Caco-2 (cell line): ENCODE data around the gene COMMD10. TPM values are rescaled to one million over a fixed set of nuclear protein-coding genes. Genes with fewer than 3 reads are reported as not detected.

Source experiments
- BruUV-seq: library from RNA; stranded (reverse); fragments of 400-500 nt; replicated peaks from 2 replicates; lab custom pipeline; 2021; lab: Mats Ljungman, UMichigan
- CTCF ChIA-PET: fragments of 300-600 bp; sonication (Branson Sonifier 250); formaldehyde crosslinking; loops from one replicate; lab custom pipeline; 2022; ENCODE audit warnings: antibody characterized with exemption; lab: Charles Lee
- POLR2A ChIA-PET: fragments of 300-600 bp; sonication (Branson Sonifier 250); formaldehyde crosslinking; loops from one replicate; lab custom pipeline; 2022; ENCODE audit warnings: antibody characterized with exemption; lab: Charles Lee
- DNase-seq, 2 experiments: peaks; one replicate each; pipeline versions ENCODE4 v3.0.0 to v3.0.0-alpha.2; 2020 to 2022
- H3K27me3 ChIP-seq: replicated peaks from 2 replicates; pipeline ENCODE4 v1.6.0; 2011; ENCODE audit warnings: low read length; ENCODE audit not compliant: control insufficient read depth, insufficient read depth
- H3K36me3 ChIP-seq: 2 replicates; pipeline ENCODE4 v1.5.1; 2011; ENCODE audit warnings: low read length; ENCODE audit not compliant: control insufficient read depth, insufficient read depth
- H3K4me1 ChIP-seq: fragments of 250-450 bp; sonication (Bioruptor Pico); 2 replicates; pipeline ENCODE4 v1.5.1; 2020; ENCODE audit warnings: mild to moderate bottlenecking
- H3K4me3 ChIP-seq: 2 replicates; pipeline ENCODE4 v1.5.1; 2011; ENCODE audit warnings: low read depth, mild to moderate bottlenecking, control low read depth, low read length
- H3K9me3 ChIP-seq: fragments of 250-450 bp; sonication (Bioruptor Pico); 2 replicates; pipeline ENCODE4 v1.5.1; 2020; ENCODE audit warnings: mild to moderate bottlenecking, moderate library complexity
- H3K27ac Mint-ChIP-seq: one replicate; pipeline ENCODE4 v1.8.0; 2022; ENCODE audit warnings: mixed read lengths; ENCODE audit not compliant: unreplicated experiment
- H3K27me3 Mint-ChIP-seq: one replicate; pipeline ENCODE4 v1.8.0; 2022; ENCODE audit warnings: mixed read lengths; ENCODE audit not compliant: insufficient read depth, unreplicated experiment
- H3K36me3 Mint-ChIP-seq: one replicate; pipeline ENCODE4 v1.8.0; 2022; ENCODE audit warnings: mild to moderate bottlenecking, mixed read lengths; ENCODE audit not compliant: insufficient read depth, unreplicated experiment
- H3K4me1 Mint-ChIP-seq: one replicate; pipeline ENCODE4 v1.8.0; 2022; ENCODE audit warnings: low read depth, mixed read lengths; ENCODE audit not compliant: unreplicated experiment
- H3K4me3 Mint-ChIP-seq: one replicate; pipeline ENCODE4 v1.8.0; 2022; ENCODE audit warnings: mild to moderate bottlenecking, moderate library complexity, mixed read lengths; ENCODE audit not compliant: unreplicated experiment
- H3K9me3 Mint-ChIP-seq: one replicate; pipeline ENCODE4 v1.8.0; 2022; ENCODE audit warnings: mixed read lengths; ENCODE audit not compliant: unreplicated experiment
- intact Hi-C: fragments of 100-400 bp; cut with micrococcal nuclease; formaldehyde crosslinking; loops from one replicate; pipeline ENCODE4 v1.10.0; 2022; ENCODE audit not compliant: unreplicated experiment
- total RNA-seq: library from RNA; stranded (reverse); gene quantifications from 2 replicates; pipeline ENCODE4 v1.2.3, GENCODE V29; 2022
- TF ChIP-seq, protein P1 (sequence below), 2 experiments: fragments of 200-600 bp in 1 of 2; IDR thresholded peaks; 1 replicate in 1 of 2; 2 replicates in 1 of 2; pipeline versions ENCODE4 v1.5.1 to v1.8.0; 2011 to 2022; ENCODE audit warnings: antibody characterized with exemption in 1 of 2, control low read depth in 1 of 2, inconsistent platforms in 1 of 2, low read depth in 1 of 2, low read length in 1 of 2, mild to moderate bottlenecking in 1 of 2, moderate library complexity in 1 of 2; ENCODE audit not compliant: insufficient read depth in 1 of 2, severe bottlenecking in 1 of 2, unreplicated experiment in 1 of 2

The COMMD10 gene
- total RNA-seq, 1 experiment from 2014 or later: 26.4 TPM

DNA sequence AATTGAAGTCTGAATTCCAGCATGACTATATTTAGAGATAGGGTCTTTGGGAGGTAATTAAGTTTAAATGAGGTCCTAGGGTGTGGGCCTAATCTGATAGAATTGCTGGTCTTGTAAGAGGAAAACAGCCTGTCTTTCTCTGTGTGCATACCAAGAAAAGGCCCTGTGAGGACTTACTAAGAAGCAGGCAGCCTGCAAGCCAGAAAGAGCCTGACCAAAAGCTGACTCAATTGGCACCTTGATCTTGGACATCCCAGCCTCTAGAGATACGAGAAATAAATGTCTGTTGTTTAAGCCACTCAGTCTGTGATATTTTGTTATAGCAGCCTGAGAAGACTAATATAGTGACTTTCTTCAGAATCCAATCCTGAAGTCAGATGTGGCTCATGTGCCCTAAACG, 38.0 kb upstream of the COMMD10 start:
- no peaks in the 10 kb centered on the region for H3K9me3 Mint-ChIP-seq
- Histone ChIP-seq H3K4me3 (no peak overlapping the region), H3K4me1 (no peaks in the 10 kb centered on the region), H3K36me3 (no peaks in the 10 kb centered on the region), H3K9me3 (no peaks in the 10 kb centered on the region), H3K27me3 (no peaks in the 10 kb centered on the region; the same call in 1 of the 2 replicates)
- H3K4me3 Mint-ChIP-seq: no peak overlapping the region
- no peak for DNase-seq
- ChIA-PET POLR2A (no interaction called here), CTCF (no interaction called here)
- H3K27me3 Mint-ChIP-seq: peaks cover 16% of the 10 kb centered on the region
- TF ChIP-seq, protein P1, sequence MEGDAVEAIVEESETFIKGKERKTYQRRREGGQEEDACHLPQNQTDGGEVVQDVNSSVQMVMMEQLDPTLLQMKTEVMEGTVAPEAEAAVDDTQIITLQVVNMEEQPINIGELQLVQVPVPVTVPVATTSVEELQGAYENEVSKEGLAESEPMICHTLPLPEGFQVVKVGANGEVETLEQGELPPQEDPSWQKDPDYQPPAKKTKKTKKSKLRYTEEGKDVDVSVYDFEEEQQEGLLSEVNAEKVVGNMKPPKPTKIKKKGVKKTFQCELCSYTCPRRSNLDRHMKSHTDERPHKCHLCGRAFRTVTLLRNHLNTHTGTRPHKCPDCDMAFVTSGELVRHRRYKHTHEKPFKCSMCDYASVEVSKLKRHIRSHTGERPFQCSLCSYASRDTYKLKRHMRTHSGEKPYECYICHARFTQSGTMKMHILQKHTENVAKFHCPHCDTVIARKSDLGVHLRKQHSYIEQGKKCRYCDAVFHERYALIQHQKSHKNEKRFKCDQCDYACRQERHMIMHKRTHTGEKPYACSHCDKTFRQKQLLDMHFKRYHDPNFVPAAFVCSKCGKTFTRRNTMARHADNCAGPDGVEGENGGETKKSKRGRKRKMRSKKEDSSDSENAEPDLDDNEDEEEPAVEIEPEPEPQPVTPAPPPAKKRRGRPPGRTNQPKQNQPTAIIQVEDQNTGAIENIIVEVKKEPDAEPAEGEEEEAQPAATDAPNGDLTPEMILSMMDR (IDR thresholded peaks at IDR 0.05; ENCODE audit: insufficient read depth in 1 of 2, low read depth in 1 of 2, low read length in 1 of 2, severe bottlenecking in 1 of 2, unreplicated experiment in 1 of 2): no peak
- intact Hi-C loops: no loop called here
- BruUV-seq: no TSS peak
- H3K27ac Mint-ChIP-seq: no peak overlapping the region
- no peaks in the 10 kb centered on the region for H3K36me3 Mint-ChIP-seq
- H3K4me1 Mint-ChIP-seq: no peaks in the 10 kb centered on the region

DNA sequence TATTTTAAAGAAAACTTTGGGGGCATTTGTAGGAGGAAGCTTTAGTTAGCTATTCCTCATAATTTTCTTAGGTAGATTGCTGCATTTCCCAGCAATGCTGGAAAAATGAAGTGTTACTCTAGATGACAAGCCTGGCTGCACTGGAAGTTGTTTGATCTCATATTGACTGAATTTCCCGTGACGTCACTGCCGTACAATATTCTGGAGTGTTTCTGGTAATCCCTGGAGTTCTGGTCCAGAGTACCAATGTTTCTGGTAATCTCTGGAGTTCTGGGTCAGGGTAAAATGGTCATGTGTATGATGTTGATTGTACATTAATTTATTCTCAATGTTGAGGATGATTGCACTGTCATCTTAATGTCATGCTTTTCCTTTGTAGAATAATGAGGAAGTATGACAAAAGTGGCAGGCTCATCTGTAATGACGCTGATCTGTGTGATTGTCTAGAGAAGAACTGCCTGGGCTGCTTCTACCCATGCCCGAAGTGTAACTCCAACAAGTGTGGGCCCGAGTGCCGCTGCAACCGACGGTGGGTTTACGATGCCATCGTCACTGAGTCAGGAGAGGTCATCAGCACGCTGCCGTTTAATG, 26.4 kb upstream of the COMMD10 start:
- Mint-ChIP-seq H3K27me3 (peaks cover 13% of the 10 kb centered on the region), H3K4me1 (no peaks in the 10 kb centered on the region), H3K4me3 (no peak overlapping the region), H3K27ac (no peak overlapping the region), H3K9me3 (no peaks in the 10 kb centered on the region), H3K36me3 (no peaks in the 10 kb centered on the region)
- intact Hi-C loops: no loop called here
- no peak for DNase-seq
- ChIA-PET POLR2A (no interaction called here), CTCF (no interaction called here)
- Histone ChIP-seq H3K4me3 (no peak overlapping the region), H3K9me3 (no peaks in the 10 kb centered on the region), H3K27me3 (no peaks in the 10 kb centered on the region), H3K36me3 (no peaks in the 10 kb centered on the region), H3K4me1 (no peaks in the 10 kb centered on the region)
- no TSS peak for BruUV-seq
- TF ChIP-seq, protein P1 (IDR thresholded peaks at IDR 0.05; ENCODE audit: insufficient read depth in 1 of 2, low read depth in 1 of 2, low read length in 1 of 2, severe bottlenecking in 1 of 2, unreplicated experiment in 1 of 2): no peak

DNA sequence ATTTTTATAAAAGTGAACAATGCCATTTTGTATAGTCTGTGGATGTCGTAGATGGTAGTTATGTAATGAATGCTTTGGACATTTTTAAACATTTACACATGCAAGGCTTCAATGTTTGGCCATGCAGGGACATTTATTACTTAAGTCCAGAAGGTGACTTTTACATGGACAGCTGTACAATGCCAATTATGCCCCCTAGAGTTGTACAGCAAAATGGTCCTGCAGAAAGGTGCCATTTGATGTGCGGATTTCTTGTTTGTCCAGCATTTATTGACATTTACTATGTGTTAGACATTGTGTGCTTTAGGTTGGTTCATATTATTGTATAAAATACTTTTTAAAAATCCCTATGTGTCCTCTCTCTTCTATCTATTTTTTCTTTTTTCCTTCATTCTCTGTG, 22.5 kb upstream of the COMMD10 start:
- BruUV-seq: no TSS peak
- no peaks in the 10 kb centered on the region for H3K36me3 ChIP-seq
- Mint-ChIP-seq H3K27me3 (peaks cover 17% of the 10 kb centered on the region), H3K27ac (no peak overlapping the region), H3K4me1 (no peaks in the 10 kb centered on the region), H3K36me3 (no peaks in the 10 kb centered on the region), H3K9me3 (no peaks in the 10 kb centered on the region), H3K4me3 (no peak overlapping the region)
- no peak for DNase-seq
- H3K9me3 ChIP-seq: no peaks in the 10 kb centered on the region
- TF ChIP-seq, protein P1 (IDR thresholded peaks at IDR 0.05; ENCODE audit: insufficient read depth in 1 of 2, low read depth in 1 of 2, low read length in 1 of 2, severe bottlenecking in 1 of 2, unreplicated experiment in 1 of 2): no peak
- no peaks in the 10 kb centered on the region for H3K4me1 ChIP-seq
- H3K27me3 ChIP-seq: peaks cover 2% of the 10 kb centered on the region; the same call in 1 of the 2 replicates
- H3K4me3 ChIP-seq: no peak overlapping the region
- POLR2A ChIA-PET: no interaction called here
- intact Hi-C loops: no loop called here
- CTCF ChIA-PET: no interaction called here
